ENCODE measurements around the gene SHKBP1.

DNA sequence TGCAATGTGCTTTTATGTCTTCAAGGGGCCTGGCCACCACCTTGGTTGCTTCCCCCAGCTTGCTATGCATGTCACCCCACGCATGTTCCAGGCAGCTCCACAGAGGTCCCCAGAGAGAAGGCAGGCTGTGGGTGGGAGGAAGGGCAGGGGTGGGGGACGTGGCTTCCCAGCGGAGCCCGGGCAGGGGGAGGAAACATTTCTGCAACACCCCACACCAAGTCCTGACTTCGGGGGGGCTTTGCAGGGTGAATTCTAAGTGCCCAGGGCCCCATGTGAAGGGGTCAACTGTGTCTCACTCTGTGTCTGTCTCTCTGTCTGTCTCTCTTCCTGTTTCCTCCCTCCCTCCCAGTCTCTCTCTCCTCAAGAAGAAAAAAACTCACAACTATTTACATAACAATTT, 64.1 kb downstream of the SHKBP1 start:
- TF ChIP-seq, protein P1, sequence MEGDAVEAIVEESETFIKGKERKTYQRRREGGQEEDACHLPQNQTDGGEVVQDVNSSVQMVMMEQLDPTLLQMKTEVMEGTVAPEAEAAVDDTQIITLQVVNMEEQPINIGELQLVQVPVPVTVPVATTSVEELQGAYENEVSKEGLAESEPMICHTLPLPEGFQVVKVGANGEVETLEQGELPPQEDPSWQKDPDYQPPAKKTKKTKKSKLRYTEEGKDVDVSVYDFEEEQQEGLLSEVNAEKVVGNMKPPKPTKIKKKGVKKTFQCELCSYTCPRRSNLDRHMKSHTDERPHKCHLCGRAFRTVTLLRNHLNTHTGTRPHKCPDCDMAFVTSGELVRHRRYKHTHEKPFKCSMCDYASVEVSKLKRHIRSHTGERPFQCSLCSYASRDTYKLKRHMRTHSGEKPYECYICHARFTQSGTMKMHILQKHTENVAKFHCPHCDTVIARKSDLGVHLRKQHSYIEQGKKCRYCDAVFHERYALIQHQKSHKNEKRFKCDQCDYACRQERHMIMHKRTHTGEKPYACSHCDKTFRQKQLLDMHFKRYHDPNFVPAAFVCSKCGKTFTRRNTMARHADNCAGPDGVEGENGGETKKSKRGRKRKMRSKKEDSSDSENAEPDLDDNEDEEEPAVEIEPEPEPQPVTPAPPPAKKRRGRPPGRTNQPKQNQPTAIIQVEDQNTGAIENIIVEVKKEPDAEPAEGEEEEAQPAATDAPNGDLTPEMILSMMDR (IDR thresholded peaks at IDR 0.05): no peak
- no peak for TF ChIP-seq POLR2A (IDR thresholded peaks at IDR 0.05)
